ENCODE measurements around the gene MYO7B.

Gene MYO7B

DNA sequence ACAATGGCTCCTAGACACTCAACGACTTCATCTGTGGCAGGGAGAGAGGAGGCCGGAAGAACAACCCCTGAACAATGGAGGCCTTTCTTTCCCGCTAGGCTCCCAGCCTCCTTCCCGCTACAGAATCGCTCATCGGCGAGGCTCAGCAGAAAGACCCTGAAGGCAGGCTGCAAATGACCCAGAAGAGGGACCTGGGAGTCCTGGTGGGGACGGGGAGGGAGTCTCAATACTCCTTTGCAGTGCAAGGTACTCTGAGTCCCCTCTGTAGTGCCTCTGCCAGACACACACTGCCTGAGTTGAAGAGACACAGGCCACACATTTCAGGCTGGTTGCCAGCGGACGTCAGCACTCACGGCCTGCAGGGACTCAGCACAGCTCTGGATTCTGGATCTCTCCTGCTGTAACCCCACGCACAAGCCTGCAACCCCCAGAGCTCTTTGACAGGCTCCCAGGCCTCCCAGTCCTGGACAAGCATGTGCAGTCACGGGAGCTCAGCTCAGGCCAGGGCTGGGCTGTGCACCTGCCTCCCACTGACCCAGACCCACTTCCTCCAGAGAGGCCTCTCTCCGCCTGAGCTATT, 116.6 kb downstream of the MYO7B start:
- no peak for DNase-seq

GRCh38 chr2:127652786-127653357, 117.4 kb downstream of the MYO7B start:
- no peak for DNase-seq

DNA sequence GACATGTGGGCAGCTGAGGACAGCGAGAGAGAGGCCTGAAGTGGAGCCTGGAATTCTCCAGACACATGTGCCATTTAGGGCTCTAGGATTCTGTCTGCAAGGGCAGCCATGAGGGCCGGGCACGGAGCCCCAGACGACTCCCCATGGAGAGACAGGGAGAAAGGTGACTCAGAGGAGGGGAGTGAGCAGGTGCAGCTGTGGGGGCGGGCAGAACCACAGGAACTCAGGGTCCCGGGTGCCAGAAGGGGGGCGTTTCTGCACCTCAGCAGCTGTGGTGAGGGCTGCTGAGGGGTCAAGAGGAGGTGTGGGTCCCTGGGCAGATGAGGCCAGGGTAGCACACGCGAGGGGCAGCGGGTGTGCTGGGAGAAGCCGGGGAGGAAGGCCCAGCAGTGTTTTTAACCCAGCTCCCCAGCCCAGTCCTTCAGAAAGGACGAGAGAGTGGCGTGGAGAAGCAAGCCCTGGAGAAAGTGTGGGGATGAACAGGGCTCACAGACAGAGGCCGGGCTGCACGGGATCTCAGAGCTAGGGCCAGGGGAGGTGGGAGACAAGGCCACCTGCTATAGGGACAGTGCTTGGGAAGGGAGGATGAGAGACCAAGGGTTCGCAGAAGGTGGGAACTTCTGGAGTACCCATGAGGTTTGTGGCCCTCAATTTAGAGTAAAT, 118.1 kb downstream of the MYO7B start:
- DNase-seq: no peak

GRCh38 chr2:127654084-127654837, 118.8 kb downstream of the MYO7B start:
- DNase-seq: no peak

DNA sequence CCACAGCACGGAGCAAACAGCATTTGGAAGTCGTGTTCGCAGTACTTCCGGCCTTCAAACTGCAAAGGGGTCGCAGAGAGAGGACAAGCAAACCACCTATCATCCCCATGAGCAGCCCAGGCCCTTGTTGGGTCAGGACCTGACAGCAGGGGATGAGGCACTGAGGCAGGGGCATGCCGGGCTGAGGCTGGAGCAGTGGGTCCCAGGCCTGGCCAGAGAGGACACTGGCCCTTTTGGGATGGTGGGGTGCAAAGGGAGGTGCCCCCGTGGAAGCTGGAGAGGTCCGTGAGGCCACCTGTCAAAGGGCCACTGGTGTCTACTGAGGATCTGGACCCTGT, 119.3 kb downstream of the MYO7B start:
- DNase-seq: no peak

- no peak for DNase-seq
Measured at GRCh38 chr2:127655209-127656073, 120.0 kb downstream of the MYO7B start.

- no peak for DNase-seq
Measured at GRCh38 chr2:127656569-127657231, 121.2 kb downstream of the MYO7B start.

DNA sequence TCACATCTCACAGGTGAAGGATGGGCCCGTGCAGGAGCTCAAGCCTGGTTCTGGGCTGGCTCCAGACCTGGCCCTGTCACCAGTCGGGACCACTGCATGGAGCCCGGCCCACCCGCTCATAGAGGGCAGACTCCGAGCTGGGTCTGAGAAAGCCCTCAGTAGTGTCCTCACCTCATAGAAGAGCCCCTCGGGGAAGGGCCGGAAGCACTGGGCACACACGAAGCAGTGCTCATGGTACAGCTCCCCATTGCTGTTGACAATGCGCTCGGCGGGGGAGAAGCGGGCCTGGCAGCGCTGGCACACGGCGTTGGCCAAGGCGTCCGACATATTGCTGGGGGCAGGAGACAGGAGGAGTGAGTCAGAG, 121.7 kb downstream of the MYO7B start:
- DNase-seq: no peak

GRCh38 chr2:127658146-127658545, 122.7 kb downstream of the MYO7B start:
- no peak for DNase-seq

DNA sequence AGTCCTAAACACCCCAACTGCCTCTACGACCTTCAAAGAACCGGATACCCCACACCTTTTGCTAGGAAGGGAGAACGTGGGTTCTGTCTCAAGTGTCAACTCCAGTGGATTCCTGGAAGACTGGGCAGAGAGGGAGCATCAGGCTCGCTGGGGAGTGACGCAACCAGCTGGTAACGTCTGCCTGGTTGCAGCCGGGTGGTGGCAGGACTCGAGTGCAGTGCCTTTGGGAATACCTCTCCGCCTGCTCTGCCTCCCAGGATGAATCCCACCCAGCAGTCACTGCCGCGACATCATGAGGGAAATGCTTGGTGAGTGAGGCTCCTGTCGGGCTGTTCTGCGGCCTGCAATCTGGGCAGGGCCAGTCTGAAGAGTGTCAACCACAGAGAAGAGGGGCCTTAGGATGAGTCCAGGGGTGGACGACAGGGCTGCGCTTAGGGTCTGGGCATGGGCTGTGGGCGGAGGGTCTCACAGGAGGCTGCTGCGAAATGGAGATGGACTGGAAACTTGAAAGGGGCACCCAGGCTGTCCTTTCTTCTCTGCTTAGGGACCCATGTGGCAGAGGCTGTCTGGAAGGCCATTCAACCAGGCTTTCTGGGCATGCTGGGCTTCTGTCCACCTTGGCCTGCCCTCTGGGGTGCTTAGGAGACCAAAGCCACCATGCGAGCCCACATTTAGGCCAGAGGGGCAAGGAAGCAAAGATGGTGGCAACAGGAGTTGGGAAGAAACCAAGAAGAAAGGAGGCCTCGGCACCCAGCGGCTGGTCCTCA, 123.3 kb downstream of the MYO7B start:
- DNase-seq: no peak

DNA sequence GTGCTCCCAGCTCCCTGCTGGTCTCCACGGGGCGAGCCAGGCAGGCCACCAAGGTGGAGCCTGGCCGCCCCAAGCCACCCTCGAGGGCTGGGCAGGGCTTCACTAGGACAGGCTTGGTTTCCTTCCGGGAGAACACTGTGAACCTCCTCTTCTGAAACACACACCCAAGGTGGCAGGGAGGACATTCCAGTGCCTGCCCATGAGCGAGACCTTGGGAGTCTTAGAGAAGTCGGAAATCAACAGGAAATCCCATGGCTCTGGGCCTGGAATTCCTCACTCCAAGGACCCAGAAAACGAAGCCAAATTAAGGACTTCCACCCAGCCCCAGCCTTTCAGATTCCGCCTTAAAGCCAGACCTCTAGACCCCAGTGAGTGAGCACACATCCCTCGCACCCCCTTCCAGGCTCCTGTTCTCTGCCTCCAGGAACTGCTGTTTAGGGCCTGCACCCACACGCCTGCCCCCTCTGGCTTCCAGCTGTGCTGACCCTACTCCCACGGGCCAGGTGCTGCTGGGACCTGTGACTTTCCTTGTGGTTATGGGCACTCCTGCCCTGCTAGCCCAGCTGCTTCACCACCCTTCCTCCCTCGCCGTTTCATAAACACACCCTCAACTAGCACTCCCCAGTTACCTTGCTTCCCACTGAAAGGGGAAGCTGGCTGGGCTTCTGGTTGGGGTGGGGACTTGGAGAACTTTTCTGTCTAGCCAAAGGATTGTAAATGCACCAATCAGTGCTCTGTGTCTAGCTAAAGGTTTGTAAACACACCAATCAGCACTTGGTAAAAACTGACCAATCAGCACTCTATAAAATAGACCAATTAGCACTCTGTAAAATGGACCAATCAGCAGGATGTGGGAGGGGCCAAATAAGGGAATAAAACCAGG, 124.2 kb downstream of the MYO7B start:
- no peak for DNase-seq

DNA sequence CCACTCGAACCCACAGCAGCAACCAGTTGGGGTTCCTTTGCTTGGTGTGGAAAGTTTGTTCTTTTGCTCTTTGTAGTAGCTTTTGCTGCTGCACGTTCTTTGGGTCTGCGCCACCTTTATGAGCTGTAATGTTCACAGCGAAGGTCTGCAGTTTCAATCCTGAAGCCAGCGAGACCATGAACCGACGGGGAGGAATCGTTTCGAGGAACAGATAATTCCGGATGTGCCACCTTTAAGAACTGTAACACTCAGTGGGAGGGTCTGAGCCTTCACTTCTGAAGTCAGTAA, 124.8 kb downstream of the MYO7B start:
- no peak for DNase-seq

DNA sequence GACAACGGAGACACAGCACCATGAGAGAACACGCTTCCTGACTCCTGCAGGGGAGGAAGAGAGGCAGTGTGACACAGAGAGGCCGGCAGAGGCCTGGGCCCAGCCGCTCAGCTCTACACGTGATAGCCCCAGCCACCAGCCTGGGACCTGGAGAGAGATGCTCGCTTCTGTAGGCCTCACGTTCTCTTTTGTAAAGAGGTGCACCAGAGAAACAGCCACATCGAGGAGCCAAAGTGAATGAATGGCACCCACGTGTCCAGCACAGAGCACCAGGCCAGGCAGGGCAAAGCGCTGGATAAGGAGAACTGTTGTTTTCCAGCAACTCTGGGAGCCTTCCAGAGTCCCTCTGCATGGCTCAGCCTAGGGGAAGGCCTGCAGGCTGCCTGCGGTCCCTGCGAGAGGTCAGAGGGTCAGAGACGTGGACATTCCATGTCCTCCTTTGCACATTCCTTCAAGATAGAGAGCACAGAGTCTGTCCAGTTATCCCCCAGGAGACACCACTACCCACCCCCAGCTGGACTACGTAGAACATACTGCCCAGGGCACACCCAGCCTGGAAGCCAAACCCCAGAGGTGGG, 125.7 kb downstream of the MYO7B start:
- no peak for DNase-seq

GRCh38 chr2:127661949-127662510, 126.5 kb downstream of the MYO7B start:
- no peak for DNase-seq

DNA sequence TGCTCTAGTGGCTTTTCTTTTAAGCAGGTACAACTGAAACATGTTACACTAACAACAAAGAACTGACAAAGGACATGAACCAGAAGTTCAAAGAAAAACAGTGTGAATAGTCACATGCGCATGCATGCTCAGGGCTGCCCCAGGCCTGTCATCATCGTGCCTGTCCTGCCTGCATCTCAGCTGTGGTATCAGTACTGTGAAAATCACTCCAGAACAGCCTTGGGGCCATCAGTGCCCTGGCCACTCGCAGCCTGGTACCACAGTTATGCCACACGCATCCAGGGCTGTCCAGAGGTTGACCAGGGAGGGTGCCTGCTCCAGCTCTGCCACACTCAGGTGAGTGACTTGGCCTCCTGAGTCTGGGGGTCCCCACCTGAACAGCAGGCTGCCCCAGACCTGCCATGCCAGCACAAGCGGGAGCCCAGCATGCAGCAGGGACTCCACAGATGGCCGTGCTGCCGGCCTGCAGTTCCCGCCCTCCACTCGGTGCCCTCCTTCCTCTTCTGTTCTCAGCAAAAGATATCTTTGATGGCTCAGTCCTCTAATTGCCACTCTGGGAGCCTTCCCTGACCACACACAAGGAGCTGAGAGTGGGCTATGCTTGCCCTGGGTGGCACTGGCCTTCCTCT, 127.6 kb downstream of the MYO7B start:
- DNase-seq: no peak

DNA sequence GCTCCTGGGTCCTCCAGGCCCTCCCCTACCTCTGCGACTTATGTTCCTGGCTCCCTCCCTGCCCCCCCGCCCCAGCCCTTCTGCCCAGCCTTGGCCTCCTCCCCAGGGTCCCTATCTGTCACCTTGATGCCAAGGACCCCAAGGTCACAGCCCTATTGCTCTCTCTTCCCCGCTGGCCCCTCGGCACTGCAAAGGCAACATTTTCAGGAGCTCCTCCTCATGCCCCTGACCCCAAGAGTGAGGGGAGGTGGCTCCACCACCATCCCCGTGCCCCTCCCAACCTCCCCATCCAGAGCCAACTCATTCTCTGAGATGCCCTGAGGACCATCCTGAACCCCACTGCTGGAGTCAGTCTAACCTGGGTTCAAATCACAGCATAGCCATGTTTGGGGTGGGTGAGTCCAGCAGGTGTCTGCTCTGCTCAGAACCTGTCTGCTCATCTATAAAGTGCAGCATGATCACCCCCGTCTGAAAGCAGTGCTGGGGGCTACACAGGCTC, 128.1 kb downstream of the MYO7B start:
- no peak for DNase-seq

- no peak for DNase-seq
Measured at GRCh38 chr2:127664065-127664894, 128.8 kb downstream of the MYO7B start.

DNA sequence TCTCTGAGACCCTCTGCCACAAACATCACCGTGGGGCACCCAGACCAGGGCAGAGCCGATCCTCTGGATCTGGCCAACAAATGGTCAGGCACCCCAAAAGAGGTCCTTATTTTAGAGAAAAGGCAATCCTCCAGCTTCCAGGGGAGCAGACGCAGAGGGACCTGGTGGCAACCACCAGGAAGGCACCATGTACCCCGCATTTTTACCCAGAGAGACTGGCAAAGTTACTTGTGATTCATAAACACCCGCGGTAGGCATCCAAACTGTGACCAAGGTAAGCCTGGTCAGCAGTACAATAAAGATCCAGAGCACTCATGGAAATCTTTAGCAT, 129.4 kb downstream of the MYO7B start:
- DNase-seq: no peak
